ENCODE results near the gene PTTG1. TPM values are rescaled to one million over a fixed set of nuclear protein-coding genes. Genes with fewer than 3 reads are reported as not detected.

PTTG1 gene
- total and polyA plus RNA-seq, 2 donors (not counting 1 experiment from before 2014, with no cell fraction given) = 8.1 to 15.4 TPM

- Histone ChIP-seq H3K4me1 (ENCODE audit: control insufficient read depth in 2 of 2, insufficient read depth in 2 of 2, low read length in 2 of 2) (peaks cover 0 to 6% of the 10 kb centered on the region in 2 donors), H4K20me1 (ENCODE audit: control insufficient read depth, insufficient read depth, low read length, poor library complexity, severe bottlenecking) (no peaks in the 10 kb centered on the region), H3K9me3 (ENCODE audit: control extremely low read depth in 1 of 3, control insufficient read depth in 2 of 3, insufficient read depth in 1 of 3, low read length in 2 of 3) (peaks cover 0 to 4% (median 3%) of the 10 kb centered on the region in 3 donors), H3K4me3 (ENCODE audit: control extremely low read depth in 1 of 5, extremely low read depth in 1 of 5, insufficient read depth in 1 of 5, low read depth in 2 of 5, low read length in 4 of 5) (no peak overlapping the region), H3K4me2 (replicated peaks; ENCODE audit: low read depth, low read length, poor library complexity, severe bottlenecking) (no peak overlapping the region), H3K27ac (ENCODE audit: low read length in 2 of 2) (no peak overlapping the region), H3K9ac (ENCODE audit: low read length) (no peak overlapping the region), H2AFZ (ENCODE audit: insufficient read depth, low read depth, low read length, poor library complexity, severe bottlenecking) (no peak overlapping the region), H3K27me3 (replicated peaks in 1 of 4; ENCODE audit: control extremely low read depth in 1 of 4, control insufficient read depth in 3 of 4, insufficient read depth in 4 of 4, low read length in 3 of 4) (no peaks in the 10 kb centered on the region), H3K79me2 (ENCODE audit: control insufficient read depth, insufficient read depth, low read length) (no peaks in the 10 kb centered on the region), H3K36me3 (replicated peaks in 1 of 2; ENCODE audit: control extremely low read depth in 1 of 2, control insufficient read depth in 1 of 2, extremely low read depth in 1 of 2, insufficient read depth in 2 of 2, low read length in 1 of 2) (no peaks in the 10 kb centered on the region)
- peaks cover 14% of the 10 kb centered on the region for H3K4me1 Mint-ChIP-seq
- 33% methylated on average over 1 of the region's 3 CpGs for WGBS (ENCODE audit: insufficient coverage)
- ChIA-PET CTCF (no interaction called here), POLR2A (no interaction called here)
- intact Hi-C loops (cut with micrococcal nuclease) = no loop called here
- H3K4me3 Mint-ChIP-seq = no peak overlapping the region
- peaks cover 3% of the 10 kb centered on the region for H3K9me3 Mint-ChIP-seq (ENCODE audit: insufficient read depth)
- DNase-seq = no peak
- H3K27ac Mint-ChIP-seq = no peak overlapping the region
- H3K27me3 Mint-ChIP-seq = peaks cover 11% of the 10 kb centered on the region
- no peak for TF ChIP-seq CTCF (IDR thresholded peaks at IDR 0.05)
- no peak for TF ChIP-seq EZH2 (IDR thresholded peaks at IDR 0.05; ENCODE audit: borderline replicate concordance, insufficient read depth, low read depth, low read length, poor library complexity, severe bottlenecking)
- no peak for ATAC-seq (ENCODE audit: low read depth)
Observed at GRCh38 chr5:160382346-160382745, 39.3 kb upstream of the PTTG1 start.

GRCh38 chr5:160384681-160385080, 37.0 kb upstream of the PTTG1 start:
- no peak overlapping the region for H3K4me2 ChIP-seq (replicated peaks; ENCODE audit: low read depth, low read length, poor library complexity, severe bottlenecking)
- CTCF ChIA-PET = interaction anchor here (0.6 kb wide), 1 partner anchor 27 kb away, joined by 5 read pairs; no protein-coding TSS in a partner anchor
- intact Hi-C loops (cut with micrococcal nuclease) = no loop called here
- H2AFZ ChIP-seq (ENCODE audit: insufficient read depth, low read depth, low read length, poor library complexity, severe bottlenecking) = no peak overlapping the region
- DNase-seq (no peak), ATAC-seq (ENCODE audit: low read depth) (no peak)
- Mint-ChIP-seq H3K4me1 (peaks cover 14% of the 10 kb centered on the region), H3K9me3 (ENCODE audit: insufficient read depth) (peaks cover 11% of the 10 kb centered on the region), H3K27me3 (peaks cover 2% of the 10 kb centered on the region), H3K27ac (no peak overlapping the region), H3K4me3 (no peak overlapping the region)
- no peaks in the 10 kb centered on the region for H4K20me1 ChIP-seq (ENCODE audit: control insufficient read depth, insufficient read depth, low read length, poor library complexity, severe bottlenecking)
- H3K4me1 ChIP-seq (ENCODE audit: control insufficient read depth in 2 of 2, insufficient read depth in 2 of 2, low read length in 2 of 2) = peaks cover 0 to 6% of the 10 kb centered on the region in 2 donors
- peaks cover 0 to 5% (median 4%) of the 10 kb centered on the region in 3 donors for H3K9me3 ChIP-seq (ENCODE audit: control extremely low read depth in 1 of 3, control insufficient read depth in 2 of 3, insufficient read depth in 1 of 3, low read length in 2 of 3)
- H3K4me3 ChIP-seq (ENCODE audit: control extremely low read depth in 1 of 5, extremely low read depth in 1 of 5, insufficient read depth in 1 of 5, low read depth in 2 of 5, low read length in 4 of 5) = no peak overlapping the region
- POLR2A ChIA-PET = no interaction called here
- no peaks in the 10 kb centered on the region for H3K27me3 ChIP-seq (replicated peaks in 1 of 4; ENCODE audit: control extremely low read depth in 1 of 4, control insufficient read depth in 3 of 4, insufficient read depth in 4 of 4, low read length in 3 of 4)
- TF ChIP-seq CTCF (IDR thresholded peaks at IDR 0.05) (no peak), EZH2 (IDR thresholded peaks at IDR 0.05; ENCODE audit: borderline replicate concordance, insufficient read depth, low read depth, low read length, poor library complexity, severe bottlenecking) (no peak)
- no peak overlapping the region for H3K9ac ChIP-seq (ENCODE audit: low read length)
- WGBS (ENCODE audit: insufficient coverage) = no CpG with 5 or more reads among the region's 1 CpG
- H3K79me2 ChIP-seq (ENCODE audit: control insufficient read depth, insufficient read depth, low read length) = no peaks in the 10 kb centered on the region
- H3K27ac ChIP-seq (ENCODE audit: low read length in 2 of 2) = no peak overlapping the region
- no peaks in the 10 kb centered on the region for H3K36me3 ChIP-seq (replicated peaks in 1 of 2; ENCODE audit: control extremely low read depth in 1 of 2, control insufficient read depth in 1 of 2, extremely low read depth in 1 of 2, insufficient read depth in 2 of 2, low read length in 1 of 2)

Measured in B cell (primary cell).